Chondrocyte (in vitro differentiated cells): Measurements from ENCODE around the gene LGI2. TPM values are rescaled to one million over a fixed set of nuclear protein-coding genes. Genes with fewer than 3 reads are reported as not detected.
A peak's percentile ranks its signal among the peaks of the same experiment; 100 is the strongest.

Source experiments
- DNase-seq: peaks from one replicate; pipeline ENCODE4 v3.0.0; 2021; ENCODE audit warnings: mixed read lengths, low spot score
- H3K27ac Mint-ChIP-seq: one replicate; pipeline ENCODE4 v1.8.0; 2021; ENCODE audit warnings: mild to moderate bottlenecking, moderate library complexity, mixed read lengths; ENCODE audit not compliant: unreplicated experiment
- H3K27me3 Mint-ChIP-seq: 2 replicates; pipeline ENCODE4 v1.8.0; 2021; ENCODE audit warnings: low read depth, mixed read lengths
- H3K36me3 Mint-ChIP-seq: 2 replicates; pipeline ENCODE4 v1.8.0; 2021; ENCODE audit warnings: low read depth, mixed read lengths
- H3K4me1 Mint-ChIP-seq: 2 replicates; pipeline ENCODE4 v1.8.0; 2021; ENCODE audit warnings: low read depth, mild to moderate bottlenecking, mixed read lengths
- H3K4me3 Mint-ChIP-seq: one replicate; pipeline ENCODE4 v1.8.0; 2021; ENCODE audit warnings: mild to moderate bottlenecking, moderate library complexity, mixed read lengths; ENCODE audit not compliant: unreplicated experiment
- H3K9me3 Mint-ChIP-seq: 2 replicates; pipeline ENCODE4 v1.8.0; 2021; ENCODE audit warnings: low read depth, mixed read lengths
- total RNA-seq: library from RNA; stranded (reverse); gene quantifications from 3 replicates; pipeline ENCODE4 v1.2.1, GENCODE V29; 2021
- TF ChIP-seq, protein P1 (sequence below): fragments of 200-600 bp; sonication (generic); IDR thresholded peaks from 2 replicates; pipeline ENCODE4 v1.5.0; 2021; ENCODE audit warnings: antibody characterized with exemption, mild to moderate bottlenecking, moderate library complexity

LGI2 gene
- total RNA-seq, 1 donor from 2014 or later: 0.30 TPM

DNA sequence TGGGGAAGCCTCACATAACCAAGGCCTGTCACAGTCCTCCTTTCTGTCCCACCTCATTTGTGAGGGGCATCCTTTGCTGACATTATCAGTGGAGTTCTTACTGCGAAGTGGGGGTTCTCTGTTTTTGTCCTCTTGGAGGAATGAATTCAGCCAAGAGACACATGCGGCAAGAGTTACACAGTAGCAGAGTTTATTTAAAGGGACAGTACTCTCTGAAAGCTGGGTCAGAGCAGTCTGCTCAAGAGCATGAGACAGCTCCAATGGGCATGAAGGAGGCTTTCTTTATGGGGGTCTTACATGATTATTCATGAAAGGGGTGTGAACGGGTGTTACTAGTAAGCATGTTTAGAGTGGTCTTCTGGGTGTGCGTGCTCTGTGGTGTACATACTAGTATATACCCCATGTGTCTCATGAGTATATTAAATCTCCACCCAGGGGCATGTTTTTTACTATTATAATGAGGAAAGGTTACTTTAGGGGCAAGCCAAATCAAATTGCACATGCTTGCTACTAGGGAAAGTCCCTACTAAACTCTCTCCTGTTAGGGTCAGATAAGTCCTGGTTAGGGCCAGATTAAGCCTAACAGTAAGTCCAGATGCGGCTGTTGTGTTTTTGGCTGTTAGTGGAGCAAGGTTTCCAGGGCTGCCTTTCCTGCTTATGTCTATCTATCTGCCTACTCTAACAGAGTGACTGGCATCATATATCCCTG, 19.8 kb upstream of the LGI2 start:
- H3K9me3 Mint-ChIP-seq: peaks cover 12% of the 10 kb centered on the region
- no peaks in the 10 kb centered on the region for H3K4me1 Mint-ChIP-seq
- H3K36me3 Mint-ChIP-seq: no peaks in the 10 kb centered on the region
- DNase-seq: no peak
- TF ChIP-seq, protein P1, sequence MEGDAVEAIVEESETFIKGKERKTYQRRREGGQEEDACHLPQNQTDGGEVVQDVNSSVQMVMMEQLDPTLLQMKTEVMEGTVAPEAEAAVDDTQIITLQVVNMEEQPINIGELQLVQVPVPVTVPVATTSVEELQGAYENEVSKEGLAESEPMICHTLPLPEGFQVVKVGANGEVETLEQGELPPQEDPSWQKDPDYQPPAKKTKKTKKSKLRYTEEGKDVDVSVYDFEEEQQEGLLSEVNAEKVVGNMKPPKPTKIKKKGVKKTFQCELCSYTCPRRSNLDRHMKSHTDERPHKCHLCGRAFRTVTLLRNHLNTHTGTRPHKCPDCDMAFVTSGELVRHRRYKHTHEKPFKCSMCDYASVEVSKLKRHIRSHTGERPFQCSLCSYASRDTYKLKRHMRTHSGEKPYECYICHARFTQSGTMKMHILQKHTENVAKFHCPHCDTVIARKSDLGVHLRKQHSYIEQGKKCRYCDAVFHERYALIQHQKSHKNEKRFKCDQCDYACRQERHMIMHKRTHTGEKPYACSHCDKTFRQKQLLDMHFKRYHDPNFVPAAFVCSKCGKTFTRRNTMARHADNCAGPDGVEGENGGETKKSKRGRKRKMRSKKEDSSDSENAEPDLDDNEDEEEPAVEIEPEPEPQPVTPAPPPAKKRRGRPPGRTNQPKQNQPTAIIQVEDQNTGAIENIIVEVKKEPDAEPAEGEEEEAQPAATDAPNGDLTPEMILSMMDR: no peak
- H3K27me3 Mint-ChIP-seq: peaks cover 30% of the 10 kb centered on the region
- H3K4me3 Mint-ChIP-seq: no peak overlapping the region
- no peak overlapping the region for H3K27ac Mint-ChIP-seq

DNA sequence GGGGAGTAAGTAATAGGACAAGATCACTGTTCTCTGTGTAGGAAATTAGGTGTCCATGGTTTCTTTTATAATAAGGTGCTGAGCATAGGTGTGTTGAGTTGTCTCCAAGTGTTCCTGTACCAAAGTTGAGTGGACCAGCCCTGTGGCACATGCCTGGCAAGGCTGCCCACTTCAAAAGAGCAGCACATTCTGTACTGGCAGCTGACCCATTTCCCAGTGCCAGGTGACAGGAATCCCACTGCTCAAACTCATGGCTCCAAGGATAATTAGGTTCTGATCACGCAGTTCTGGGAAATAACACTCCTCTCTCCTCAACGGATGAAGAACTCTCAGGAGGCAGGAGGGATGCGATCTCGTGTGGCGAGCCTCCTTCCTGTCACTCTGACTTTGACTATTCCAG, 12.8 kb upstream of the LGI2 start:
- peaks cover 71% of the 10 kb centered on the region for H3K27me3 Mint-ChIP-seq
- no peak overlapping the region for H3K4me3 Mint-ChIP-seq
- TF ChIP-seq, protein P1: no peak
- no peak overlapping the region for H3K27ac Mint-ChIP-seq
- DNase-seq: no peak
- H3K9me3 Mint-ChIP-seq: no peaks in the 10 kb centered on the region
- no peaks in the 10 kb centered on the region for H3K36me3 Mint-ChIP-seq
- no peaks in the 10 kb centered on the region for H3K4me1 Mint-ChIP-seq

DNA sequence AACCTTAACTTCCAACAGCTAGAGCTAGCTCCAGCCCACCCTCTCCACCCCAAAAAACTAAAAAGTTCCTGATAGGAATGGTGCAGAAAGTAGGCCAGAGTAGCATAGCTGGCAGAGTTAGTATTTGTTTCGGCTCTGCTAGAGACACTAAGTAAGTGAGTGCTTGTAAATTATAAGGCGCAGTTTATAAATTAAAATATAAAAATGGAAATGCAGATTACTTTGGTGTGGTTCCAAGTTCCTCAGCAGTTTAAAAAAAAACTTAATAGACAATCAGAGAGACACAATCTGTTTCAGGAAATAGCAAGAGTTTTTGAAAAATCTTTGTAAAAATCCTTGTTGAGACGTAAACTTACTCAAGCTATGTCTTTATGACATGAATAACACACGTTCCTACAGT, 2.8 kb upstream of the LGI2 start:
- Mint-ChIP-seq H3K4me1 (peaks cover 7% of the 10 kb centered on the region), H3K4me3 (no peak overlapping the region), H3K9me3 (peaks cover 7% of the 10 kb centered on the region), H3K27me3 (peaks cover 58% of the 10 kb centered on the region), H3K36me3 (peaks cover 3% of the 10 kb centered on the region), H3K27ac (no peak overlapping the region)
- DNase-seq: no peak
- TF ChIP-seq, protein P1: no peak

DNA sequence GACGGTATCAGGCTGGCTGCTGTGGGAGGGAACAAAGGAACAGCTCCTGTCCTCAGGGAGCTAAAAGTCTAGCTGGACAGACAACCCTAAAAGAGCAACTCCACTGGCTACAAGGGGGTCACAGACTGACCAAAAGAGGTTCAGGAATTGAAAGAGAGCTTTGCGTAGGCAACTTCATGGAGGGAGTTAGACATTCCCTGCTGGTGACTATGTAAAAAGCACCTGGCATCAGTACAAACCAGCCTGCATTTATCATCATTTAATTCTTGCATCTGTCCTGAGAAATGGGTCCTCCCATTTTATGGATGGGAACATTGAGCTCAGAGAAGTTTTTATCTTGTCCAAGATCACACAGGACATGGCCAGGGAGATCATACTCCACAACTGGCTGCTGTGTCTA, 1.4 kb upstream of the LGI2 start:
- no peak overlapping the region for H3K4me3 Mint-ChIP-seq
- DNase-seq: no peak
- H3K27me3 Mint-ChIP-seq: peaks cover 60% of the 10 kb centered on the region

DNA sequence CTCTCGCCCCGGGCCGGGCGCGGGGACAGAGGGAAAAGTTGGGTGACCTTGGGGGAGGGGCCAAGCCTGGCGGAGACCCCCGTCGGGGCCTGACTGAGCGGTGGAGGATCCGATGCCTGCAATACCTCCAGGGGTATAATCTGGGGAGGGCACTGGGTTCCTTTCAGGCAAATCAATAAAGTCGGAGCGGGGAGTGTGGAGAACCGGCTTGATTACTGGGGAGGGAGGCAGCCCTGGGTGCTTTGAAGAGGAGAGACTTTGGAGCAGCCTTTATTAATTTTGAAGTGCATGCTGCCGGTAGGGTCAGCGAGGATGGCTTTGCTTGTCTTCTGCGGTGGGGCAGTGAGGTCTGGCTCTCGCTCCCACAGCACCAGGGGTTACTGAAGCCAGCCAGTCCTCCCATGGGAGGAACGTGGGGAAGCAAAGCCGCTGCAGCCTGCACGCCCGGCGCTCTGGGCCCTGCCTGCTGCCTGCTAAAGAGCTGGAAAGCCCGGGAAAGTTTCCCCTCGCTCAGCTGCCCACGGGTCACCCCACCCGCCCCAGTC, 403 bp upstream of the LGI2 start:
- Mint-ChIP-seq H3K27me3 (peaks cover 61% of the 10 kb centered on the region), H3K4me1 (peaks cover 7% of the 10 kb centered on the region), H3K9me3 (peaks cover 7% of the 10 kb centered on the region), H3K36me3 (peaks cover 3% of the 10 kb centered on the region), H3K4me3 (peak overlapping the region; percentile 69), H3K27ac (no peak overlapping the region)
- no peak for DNase-seq
- TF ChIP-seq, protein P1: no peak

More for the DNA sequence above, 1.4 kb upstream of the LGI2 start:
- Mint-ChIP-seq H3K4me1 (peaks cover 7% of the 10 kb centered on the region), H3K27ac (no peak overlapping the region), H3K9me3 (peaks cover 7% of the 10 kb centered on the region), H3K36me3 (peaks cover 3% of the 10 kb centered on the region)
- TF ChIP-seq, protein P1: no peak
